ENCODE results near the gene CCN5. TPM values are rescaled to one million over a fixed set of nuclear protein-coding genes. Genes with fewer than 3 reads are reported as not detected.

Gene CCN5
- total and polyA plus RNA-seq, 4 donors, result 59.4 to 186 (median 115) TPM

- peak overlapping the region in 1 of 2 donors; percentile 18 for H3K27ac ChIP-seq (ENCODE audit: low read depth in 1 of 2, low read length in 2 of 2)
- intact Hi-C loops (cut with DNase I), result loop anchor here (1.0 to 10.0 kb wide), 5 partner anchors 119 to 533 kb away; partner anchors contain the start of genes OSER1 (in 1 of the 2) and YWHAB (in 1 of the 2)
- 3 to 6% methylated on average over 5 of the region's 5 CpGs for WGBS, 2 donors
- H3K27me3 ChIP-seq (ENCODE audit: control insufficient read depth in 1 of 2, insufficient read depth in 2 of 2, low read length in 1 of 2), result no peaks in the 10 kb centered on the region
- peaks cover 0 to 5% of the 10 kb centered on the region in 2 donors for H3K4me1 ChIP-seq (ENCODE audit: control insufficient read depth in 1 of 2, insufficient read depth in 2 of 2, low read length in 2 of 2)
- H3K36me3 ChIP-seq (ENCODE audit: control insufficient read depth in 1 of 2, insufficient read depth in 2 of 2, low read length in 1 of 2), result no peaks in the 10 kb centered on the region
- no peaks in the 10 kb centered on the region for H3K9me3 ChIP-seq (ENCODE audit: control insufficient read depth, low read length)
- ATAC-seq (ENCODE audit: low FRiP score), result peak; percentile 73
- DNase-seq, result peak; percentile 85 to 92
- peak overlapping the region in 1 of 2 donors; percentile 18 for H3K4me3 ChIP-seq (ENCODE audit: low read length in 2 of 2)
Observed at GRCh38 chr20:44747166-44748004, 32.2 kb downstream of the CCN5 start.

DNA sequence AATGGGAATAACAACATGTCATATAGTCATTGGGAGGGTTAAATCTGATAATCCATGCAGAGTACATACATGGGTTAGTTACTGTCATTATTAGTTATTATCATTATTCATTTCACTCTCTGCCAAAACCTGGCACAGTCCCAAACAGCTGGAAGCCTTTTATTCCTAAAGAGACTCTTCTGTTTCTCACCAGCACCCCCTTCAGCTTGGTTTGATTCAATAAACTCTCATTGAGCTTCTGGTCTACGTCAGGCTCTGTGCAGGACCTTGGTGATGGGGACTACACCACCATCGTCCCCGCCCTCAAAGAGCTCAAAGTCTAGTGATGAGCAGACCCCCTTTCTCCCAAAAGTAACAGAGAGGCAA lies 32.8 kb downstream of the CCN5 start:
- no peak for DNase-seq
- H3K36me3 ChIP-seq (ENCODE audit: control insufficient read depth in 1 of 2, insufficient read depth in 2 of 2, low read length in 1 of 2), result no peaks in the 10 kb centered on the region
- intact Hi-C loops (cut with DNase I), result loop anchor here (2.0 to 10.0 kb wide), 4 partner anchors 119 to 533 kb away; partner anchors contain the start of genes OSER1 (in 1 of the 2) and YWHAB (in 1 of the 2)
- H3K4me1 ChIP-seq (ENCODE audit: control insufficient read depth in 1 of 2, insufficient read depth in 2 of 2, low read length in 2 of 2), result peaks cover 0 to under 1% of the 10 kb centered on the region in 2 donors
- 87 to 88% methylated on average over 3 of the region's 3 CpGs for WGBS, 2 donors
- no peaks in the 10 kb centered on the region for H3K9me3 ChIP-seq (ENCODE audit: control insufficient read depth, low read length)
- no peaks in the 10 kb centered on the region for H3K27me3 ChIP-seq (ENCODE audit: control insufficient read depth in 1 of 2, insufficient read depth in 2 of 2, low read length in 1 of 2)
- no peak for ATAC-seq (ENCODE audit: low FRiP score)
- no peak overlapping the region for H3K4me3 ChIP-seq (ENCODE audit: low read length in 2 of 2)
- no peak overlapping the region for H3K27ac ChIP-seq (ENCODE audit: low read depth in 1 of 2, low read length in 2 of 2)

- no peak for ATAC-seq (ENCODE audit: low FRiP score)
- no peak overlapping the region for H3K27ac ChIP-seq (ENCODE audit: low read depth in 1 of 2, low read length in 2 of 2)
- peak in 1 of 2 donors; percentile 83 for DNase-seq
- intact Hi-C loops (cut with DNase I), result no loop called here
- no peaks in the 10 kb centered on the region for H3K4me1 ChIP-seq (ENCODE audit: control insufficient read depth in 1 of 2, insufficient read depth in 2 of 2, low read length in 2 of 2)
- no peaks in the 10 kb centered on the region for H3K27me3 ChIP-seq (ENCODE audit: control insufficient read depth in 1 of 2, insufficient read depth in 2 of 2, low read length in 1 of 2)
- no peaks in the 10 kb centered on the region for H3K36me3 ChIP-seq (ENCODE audit: control insufficient read depth in 1 of 2, insufficient read depth in 2 of 2, low read length in 1 of 2)
- 32 to 70% methylated on average over 64 to 73 of the region's 73 CpGs for WGBS, 2 donors
- H3K9me3 ChIP-seq (ENCODE audit: control insufficient read depth, low read length), result no peaks in the 10 kb centered on the region
- no peak overlapping the region for H3K4me3 ChIP-seq (ENCODE audit: low read length in 2 of 2)
Observed at GRCh38 chr20:44750081-44750805, 35.1 kb downstream of the CCN5 start.

DNA sequence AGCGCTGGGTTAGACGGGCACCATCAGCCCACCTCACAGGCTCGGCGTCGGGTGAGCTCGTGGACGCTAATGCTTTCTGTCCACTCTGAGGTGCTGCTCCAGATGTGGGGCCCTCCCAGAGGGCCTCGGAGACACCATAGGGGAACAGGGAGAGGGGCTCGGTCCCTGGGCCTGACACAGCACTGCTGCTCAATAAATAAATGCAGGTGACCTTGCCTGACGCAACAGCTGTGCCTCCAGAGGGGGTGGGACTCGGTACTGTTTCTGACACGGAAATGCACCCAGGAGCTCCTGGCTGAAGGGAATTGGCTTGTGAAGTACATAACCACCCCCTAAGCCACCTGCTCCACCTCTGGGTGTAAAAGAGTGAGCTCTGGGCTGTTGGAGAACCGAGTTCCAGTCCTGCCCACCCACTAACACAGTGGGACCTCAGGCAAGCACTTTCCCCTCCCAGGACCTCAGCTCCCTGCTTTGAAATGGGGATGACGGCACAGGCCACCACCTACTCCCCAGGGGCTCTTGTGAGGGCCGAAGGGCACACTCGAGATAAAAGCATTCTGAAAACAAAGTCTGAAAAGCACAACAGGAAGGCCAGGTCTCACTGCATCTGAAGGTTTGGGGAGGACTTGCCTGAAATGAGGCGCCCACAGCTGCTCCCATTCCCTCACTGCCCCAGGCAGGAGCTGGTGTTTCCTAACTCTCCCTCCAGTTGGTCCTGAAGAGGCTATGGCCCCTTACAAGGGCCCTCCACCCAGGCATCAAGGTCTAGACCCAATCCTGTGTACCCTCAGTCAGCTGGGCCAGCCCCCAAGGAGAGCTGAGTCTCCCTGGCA lies 37.1 kb downstream of the CCN5 start:
- WGBS, 2 donors, result 76 to 77% methylated on average over 17 of the region's 17 CpGs
- Histone ChIP-seq H3K4me1 (ENCODE audit: control insufficient read depth in 1 of 2, insufficient read depth in 2 of 2, low read length in 2 of 2) (no peaks in the 10 kb centered on the region), H3K27ac (ENCODE audit: low read depth in 1 of 2, low read length in 2 of 2) (no peak overlapping the region), H3K9me3 (ENCODE audit: control insufficient read depth, low read length) (no peaks in the 10 kb centered on the region), H3K4me3 (ENCODE audit: low read length in 2 of 2) (no peak overlapping the region), H3K36me3 (ENCODE audit: control insufficient read depth in 1 of 2, insufficient read depth in 2 of 2, low read length in 1 of 2) (no peaks in the 10 kb centered on the region), H3K27me3 (ENCODE audit: control insufficient read depth in 1 of 2, insufficient read depth in 2 of 2, low read length in 1 of 2) (no peaks in the 10 kb centered on the region)
- DNase-seq, result no peak
- intact Hi-C loops (cut with DNase I), result no loop called here
- no peak for ATAC-seq (ENCODE audit: low FRiP score)

GRCh38 chr20:44754554-44754953 lies 39.4 kb downstream of the CCN5 start:
- Histone ChIP-seq H3K4me3 (ENCODE audit: low read length in 2 of 2) (no peak overlapping the region), H3K27ac (ENCODE audit: low read depth in 1 of 2, low read length in 2 of 2) (no peak overlapping the region), H3K9me3 (ENCODE audit: control insufficient read depth, low read length) (no peaks in the 10 kb centered on the region), H3K36me3 (ENCODE audit: control insufficient read depth in 1 of 2, insufficient read depth in 2 of 2, low read length in 1 of 2) (no peaks in the 10 kb centered on the region), H3K4me1 (ENCODE audit: control insufficient read depth in 1 of 2, insufficient read depth in 2 of 2, low read length in 2 of 2) (no peaks in the 10 kb centered on the region), H3K27me3 (ENCODE audit: control insufficient read depth in 1 of 2, insufficient read depth in 2 of 2, low read length in 1 of 2) (no peaks in the 10 kb centered on the region)
- DNase-seq, result no peak
- ATAC-seq (ENCODE audit: low FRiP score), result no peak
- intact Hi-C loops (cut with DNase I), result no loop called here
- WGBS, 2 donors, result 54 to 60% methylated on average over 7 of the region's 7 CpGs

DNA sequence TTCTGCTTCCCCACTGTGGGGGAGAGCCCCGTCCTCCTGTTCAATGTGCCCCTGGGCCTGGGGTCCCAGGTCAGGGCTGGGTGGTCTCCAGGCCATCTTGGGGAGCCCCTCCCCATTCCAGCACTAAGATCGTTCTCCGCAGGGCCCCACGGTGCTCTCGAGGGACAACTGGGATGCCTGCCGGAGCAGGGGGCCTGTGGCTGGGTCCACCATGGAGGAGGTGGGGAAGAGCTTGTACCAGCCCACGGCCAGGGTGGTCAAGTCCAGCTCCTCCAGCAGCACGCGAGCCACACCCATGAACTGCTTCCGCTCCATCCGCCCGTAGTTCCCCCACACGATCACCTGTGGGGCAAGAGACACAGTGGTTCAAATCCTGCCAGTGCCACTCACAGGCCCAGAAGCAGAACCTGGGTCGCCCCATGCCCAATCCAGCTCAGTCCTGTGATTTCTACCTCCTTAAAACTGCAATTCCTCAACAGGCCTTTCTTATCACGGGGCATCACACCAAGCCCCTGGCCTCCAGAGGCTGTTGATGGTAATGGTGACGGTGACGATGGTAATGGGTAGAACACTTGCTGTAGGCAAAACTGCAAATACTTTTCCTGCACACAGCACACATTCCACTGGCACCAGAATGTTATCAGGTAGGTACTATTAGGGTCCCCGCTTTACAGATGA lies 41.0 kb downstream of the CCN5 start:
- Histone ChIP-seq H3K4me3 (ENCODE audit: low read length in 2 of 2) (no peak overlapping the region), H3K9me3 (ENCODE audit: control insufficient read depth, low read length) (no peaks in the 10 kb centered on the region), H3K27me3 (ENCODE audit: control insufficient read depth in 1 of 2, insufficient read depth in 2 of 2, low read length in 1 of 2) (no peaks in the 10 kb centered on the region), H3K4me1 (ENCODE audit: control insufficient read depth in 1 of 2, insufficient read depth in 2 of 2, low read length in 2 of 2) (no peaks in the 10 kb centered on the region), H3K27ac (ENCODE audit: low read depth in 1 of 2, low read length in 2 of 2) (no peak overlapping the region), H3K36me3 (ENCODE audit: control insufficient read depth in 1 of 2, insufficient read depth in 2 of 2, low read length in 1 of 2) (no peaks in the 10 kb centered on the region)
- 90 to 91% methylated on average over 18 of the region's 18 CpGs for WGBS, 2 donors
- no peak for ATAC-seq (ENCODE audit: low FRiP score)
- intact Hi-C loops (cut with DNase I), result no loop called here
- no peak for DNase-seq

DNA sequence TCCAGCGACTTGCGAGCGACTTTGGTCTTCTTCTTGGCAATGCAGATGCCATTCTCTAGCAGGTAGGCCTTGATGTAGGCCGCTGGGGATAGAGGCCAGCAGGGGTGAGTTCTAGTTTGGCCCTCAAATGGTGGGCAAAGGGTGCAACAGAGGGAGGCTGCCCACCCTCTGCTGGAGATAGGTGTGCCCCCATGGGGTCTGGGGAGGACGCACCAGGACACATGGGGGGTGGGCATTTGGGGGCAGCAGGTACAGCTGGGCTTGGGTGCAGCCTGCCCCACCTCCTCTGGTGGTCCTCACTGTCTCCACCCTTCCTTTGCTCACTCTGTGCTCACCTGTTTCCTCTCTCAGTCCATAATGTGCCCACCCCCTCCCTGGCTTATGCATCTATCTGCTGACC lies 41.8 kb downstream of the CCN5 start:
- Histone ChIP-seq H3K27ac (ENCODE audit: low read depth in 1 of 2, low read length in 2 of 2) (no peak overlapping the region), H3K27me3 (ENCODE audit: control insufficient read depth in 1 of 2, insufficient read depth in 2 of 2, low read length in 1 of 2) (no peaks in the 10 kb centered on the region), H3K36me3 (ENCODE audit: control insufficient read depth in 1 of 2, insufficient read depth in 2 of 2, low read length in 1 of 2) (no peaks in the 10 kb centered on the region), H3K9me3 (ENCODE audit: control insufficient read depth, low read length) (no peaks in the 10 kb centered on the region), H3K4me3 (ENCODE audit: low read length in 2 of 2) (no peak overlapping the region), H3K4me1 (ENCODE audit: control insufficient read depth in 1 of 2, insufficient read depth in 2 of 2, low read length in 2 of 2) (no peaks in the 10 kb centered on the region)
- 94 to 96% methylated on average over 5 of the region's 5 CpGs for WGBS, 2 donors
- no peak for ATAC-seq (ENCODE audit: low FRiP score)
- intact Hi-C loops (cut with DNase I), result no loop called here
- no peak for DNase-seq
